Smooth muscle cell (in vitro differentiated cells): ENCODE data around the gene MICAL3. TPM values are rescaled to one million over a fixed set of nuclear protein-coding genes. Genes with fewer than 3 reads are reported as not detected.

Experiments used
- DNase-seq: peaks from one replicate; lab custom pipeline; 2025; ENCODE audit not compliant: unreplicated experiment; lab: John Stamatoyannopoulos, UW
- H2AFZ ChIP-seq: fragments of 200-600 bp; sonication (generic); 2 replicates; pipeline ENCODE4 v1.6.0; 2016; ENCODE audit warnings: antibody characterized with exemption, low read depth, mild to moderate bottlenecking
- H3F3A ChIP-seq: fragments of 200-600 bp; sonication (generic); 2 replicates; pipeline ENCODE4 v1.6.0; 2017; ENCODE audit warnings: antibody characterized with exemption, low read depth
- H3K27ac ChIP-seq: fragments of 200-600 bp; sonication (generic); 2 replicates; pipeline ENCODE4 v1.5.1; 2016; ENCODE audit warnings: low read depth, mild to moderate bottlenecking
- H3K27me3 ChIP-seq: fragments of 200-600 bp; sonication (generic); 2 replicates; pipeline ENCODE4 v1.6.1; 2016; ENCODE audit warnings: low read depth, mild to moderate bottlenecking
- H3K36me3 ChIP-seq: fragments of 200-600 bp; sonication (generic); 2 replicates; pipeline ENCODE4 v1.5.1; 2016; ENCODE audit warnings: low read depth
- H3K4me1 ChIP-seq: fragments of 200-600 bp; sonication (generic); 2 replicates; pipeline ENCODE4 v1.5.1; 2016; ENCODE audit warnings: low read depth
- H3K4me2 ChIP-seq: fragments of 200-600 bp; sonication (generic); 2 replicates; pipeline ENCODE4 v1.6.0; 2016; ENCODE audit warnings: mild to moderate bottlenecking
- H3K4me3 ChIP-seq: fragments of 200-600 bp; sonication (generic); 2 replicates; pipeline ENCODE4 v1.5.1; 2016; ENCODE audit warnings: mild to moderate bottlenecking
- H3K79me2 ChIP-seq: fragments of 200-600 bp; sonication (generic); 2 replicates; pipeline ENCODE4 v1.6.0; 2016; ENCODE audit warnings: low read depth, mild to moderate bottlenecking
- H3K9ac ChIP-seq: fragments of 200-600 bp; sonication (generic); 2 replicates; pipeline ENCODE4 v1.6.0; 2016; ENCODE audit warnings: low read depth
- H3K9me3 ChIP-seq: fragments of 200-600 bp; sonication (generic); replicated peaks from 2 replicates; pipeline ENCODE4 v1.5.1; 2016; ENCODE audit warnings: low read depth
- H4K20me1 ChIP-seq: fragments of 200-600 bp; sonication (generic); 2 replicates; pipeline ENCODE4 v1.6.0; 2016; ENCODE audit warnings: low read depth
- WGBS: methylation state at CpG from one replicate; pipeline ENCODE4 v1.1.7; 2016; ENCODE audit warnings: low lambda C conversion rate; 5-methylcytosine and 5-hydroxymethylcytosine counted together
- polyA plus RNA-seq: library from polyadenylated mRNA; unstranded; fragments of >200 nt; fragmentation: Nextera tagmentation; extraction: Ambion mirVana; gene quantifications from 2 replicates; pipeline ENCODE4 v1.2.1, GENCODE V29; 2016
- total RNA-seq: library from RNA; depleted of rRNA; stranded (reverse); fragments of >200 nt; gene quantifications from 2 replicates; pipeline ENCODE4 v1.2.3, GENCODE V29; 2014
- TF ChIP-seq, protein P1 (sequence below): fragments of 200-600 bp; sonication (generic); IDR thresholded peaks from 2 replicates; pipeline ENCODE4 v1.5.1; 2017; ENCODE audit warnings: borderline replicate concordance, mild to moderate bottlenecking, antibody characterized with exemption; ENCODE audit not compliant: insufficient read depth, poor library complexity, severe bottlenecking

Gene MICAL3
- total and polyA plus RNA-seq, 2 experiments from 2014 or later, result 3.1 to 28.6 TPM

DNA sequence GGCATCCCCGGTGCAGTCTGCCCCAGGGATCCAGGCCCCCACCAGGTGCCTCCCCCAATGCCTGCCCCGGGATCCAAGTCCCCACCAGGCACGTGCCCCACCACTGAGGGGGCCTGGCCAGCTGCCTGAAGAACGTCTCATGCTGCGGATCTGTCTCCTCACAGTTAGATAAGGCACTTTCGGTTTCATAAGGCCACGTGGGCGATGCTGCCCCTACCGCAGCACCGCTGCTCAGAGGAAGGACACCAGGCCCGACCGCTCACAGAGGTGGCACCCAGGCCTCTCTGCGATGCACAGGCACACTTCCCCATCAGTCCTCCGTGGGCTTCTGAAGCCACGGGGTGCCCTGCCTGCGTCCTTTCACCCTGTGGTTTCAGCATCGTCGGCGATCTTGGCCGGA lies 182.0 kb downstream of the MICAL3 start:
- H3K79me2 ChIP-seq, result no peaks in the 10 kb centered on the region
- no peak overlapping the region for H3K9ac ChIP-seq
- 95% methylated on average over 15 of the region's 20 CpGs for WGBS
- TF ChIP-seq, protein P1, sequence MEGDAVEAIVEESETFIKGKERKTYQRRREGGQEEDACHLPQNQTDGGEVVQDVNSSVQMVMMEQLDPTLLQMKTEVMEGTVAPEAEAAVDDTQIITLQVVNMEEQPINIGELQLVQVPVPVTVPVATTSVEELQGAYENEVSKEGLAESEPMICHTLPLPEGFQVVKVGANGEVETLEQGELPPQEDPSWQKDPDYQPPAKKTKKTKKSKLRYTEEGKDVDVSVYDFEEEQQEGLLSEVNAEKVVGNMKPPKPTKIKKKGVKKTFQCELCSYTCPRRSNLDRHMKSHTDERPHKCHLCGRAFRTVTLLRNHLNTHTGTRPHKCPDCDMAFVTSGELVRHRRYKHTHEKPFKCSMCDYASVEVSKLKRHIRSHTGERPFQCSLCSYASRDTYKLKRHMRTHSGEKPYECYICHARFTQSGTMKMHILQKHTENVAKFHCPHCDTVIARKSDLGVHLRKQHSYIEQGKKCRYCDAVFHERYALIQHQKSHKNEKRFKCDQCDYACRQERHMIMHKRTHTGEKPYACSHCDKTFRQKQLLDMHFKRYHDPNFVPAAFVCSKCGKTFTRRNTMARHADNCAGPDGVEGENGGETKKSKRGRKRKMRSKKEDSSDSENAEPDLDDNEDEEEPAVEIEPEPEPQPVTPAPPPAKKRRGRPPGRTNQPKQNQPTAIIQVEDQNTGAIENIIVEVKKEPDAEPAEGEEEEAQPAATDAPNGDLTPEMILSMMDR, result no peak
- no peak overlapping the region for H3K4me3 ChIP-seq
- H3K4me2 ChIP-seq, result no peak overlapping the region
- H3F3A ChIP-seq, result no peaks in the 10 kb centered on the region
- H4K20me1 ChIP-seq, result no peaks in the 10 kb centered on the region
- H3K27me3 ChIP-seq, result no peaks in the 10 kb centered on the region
- H3K36me3 ChIP-seq, result no peaks in the 10 kb centered on the region
- H3K4me1 ChIP-seq, result no peaks in the 10 kb centered on the region
- H2AFZ ChIP-seq, result no peak overlapping the region
- no peaks in the 10 kb centered on the region for H3K9me3 ChIP-seq
- H3K27ac ChIP-seq, result no peak overlapping the region
- DNase-seq, result no peak

DNA sequence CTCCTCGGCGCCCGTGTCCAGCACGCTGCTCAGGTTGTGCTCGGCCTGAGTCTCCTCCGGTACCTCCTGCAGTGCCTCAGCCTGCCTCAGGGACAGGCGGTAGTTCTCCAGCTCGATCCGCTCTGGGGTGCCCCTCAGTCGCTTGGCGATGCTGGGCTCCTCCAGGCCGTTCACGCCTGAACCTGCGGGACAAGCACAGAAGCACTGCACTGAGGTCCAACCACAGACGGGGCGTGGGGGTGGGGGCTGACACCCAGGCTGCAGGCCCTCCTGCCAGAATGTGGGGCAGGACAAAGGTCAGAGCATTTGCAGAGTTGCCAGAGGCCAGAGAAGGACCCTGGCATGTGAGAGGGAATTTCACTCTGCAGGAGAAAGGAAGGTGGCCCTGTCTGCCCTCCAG lies 182.5 kb downstream of the MICAL3 start:
- Histone ChIP-seq H3K27me3 (no peaks in the 10 kb centered on the region), H3K27ac (no peak overlapping the region), H3F3A (no peaks in the 10 kb centered on the region), H4K20me1 (no peaks in the 10 kb centered on the region), H3K4me2 (no peak overlapping the region), H2AFZ (no peak overlapping the region), H3K36me3 (no peaks in the 10 kb centered on the region), H3K79me2 (no peaks in the 10 kb centered on the region), H3K9me3 (no peaks in the 10 kb centered on the region), H3K4me3 (no peak overlapping the region), H3K9ac (no peak overlapping the region), H3K4me1 (no peaks in the 10 kb centered on the region)
- 94% methylated on average over 16 of the region's 16 CpGs for WGBS
- DNase-seq, result no peak
- TF ChIP-seq, protein P1, result no peak

DNA sequence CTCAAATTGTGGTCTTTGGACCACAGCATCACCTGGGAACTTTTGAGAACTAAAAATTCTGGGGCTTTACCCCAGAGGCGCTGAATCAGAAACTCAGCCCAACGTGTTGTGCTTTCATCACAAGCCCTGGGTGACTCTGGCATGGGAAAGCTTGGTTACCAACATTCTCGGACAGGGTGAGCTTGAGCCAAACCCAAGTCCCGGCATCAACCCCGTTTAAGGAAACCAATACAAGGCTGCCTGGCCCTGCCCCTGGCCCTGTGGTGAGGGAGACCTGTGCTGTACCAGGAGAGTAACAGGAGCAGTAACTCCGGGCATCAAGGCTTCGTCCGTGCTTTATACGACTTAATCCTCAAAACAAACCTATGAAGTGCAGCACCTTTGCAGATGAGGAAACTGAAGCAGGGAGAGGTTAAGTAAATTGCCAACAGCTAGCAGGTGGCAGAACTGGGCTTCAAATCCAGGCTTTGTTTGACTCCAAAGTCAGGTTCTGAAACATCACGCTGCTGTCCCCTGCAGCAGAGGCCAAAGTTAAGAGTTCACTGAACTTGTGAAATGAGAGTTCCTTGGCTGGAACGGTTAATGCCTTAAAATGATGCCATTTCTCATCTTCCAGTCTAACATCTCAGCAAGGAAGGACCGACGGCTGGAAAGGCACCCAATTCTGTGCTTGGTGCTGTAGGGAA lies 186.0 kb downstream of the MICAL3 start:
- TF ChIP-seq, protein P1, result no peak
- Histone ChIP-seq H3K9me3 (no peaks in the 10 kb centered on the region), H3K4me2 (no peak overlapping the region), H2AFZ (no peak overlapping the region), H3K27me3 (no peaks in the 10 kb centered on the region), H4K20me1 (no peaks in the 10 kb centered on the region), H3K4me1 (no peaks in the 10 kb centered on the region), H3F3A (no peaks in the 10 kb centered on the region), H3K9ac (no peak overlapping the region), H3K4me3 (no peak overlapping the region), H3K27ac (no peak overlapping the region), H3K36me3 (no peaks in the 10 kb centered on the region), H3K79me2 (no peaks in the 10 kb centered on the region)
- 97% methylated on average over 13 of the region's 13 CpGs for WGBS
- DNase-seq, result no peak
